CD4-positive, alpha-beta T cell treated with Interleukin-2 at 100 ng/mL for 4 hours (primary cell): ENCODE results near the gene CHST11.

Source experiments
- DNase-seq: peaks from one replicate; pipeline ENCODE4 v3.0.0-alpha.2; 2020; ENCODE audit warnings: low spot score

The CHST11 gene

DNA sequence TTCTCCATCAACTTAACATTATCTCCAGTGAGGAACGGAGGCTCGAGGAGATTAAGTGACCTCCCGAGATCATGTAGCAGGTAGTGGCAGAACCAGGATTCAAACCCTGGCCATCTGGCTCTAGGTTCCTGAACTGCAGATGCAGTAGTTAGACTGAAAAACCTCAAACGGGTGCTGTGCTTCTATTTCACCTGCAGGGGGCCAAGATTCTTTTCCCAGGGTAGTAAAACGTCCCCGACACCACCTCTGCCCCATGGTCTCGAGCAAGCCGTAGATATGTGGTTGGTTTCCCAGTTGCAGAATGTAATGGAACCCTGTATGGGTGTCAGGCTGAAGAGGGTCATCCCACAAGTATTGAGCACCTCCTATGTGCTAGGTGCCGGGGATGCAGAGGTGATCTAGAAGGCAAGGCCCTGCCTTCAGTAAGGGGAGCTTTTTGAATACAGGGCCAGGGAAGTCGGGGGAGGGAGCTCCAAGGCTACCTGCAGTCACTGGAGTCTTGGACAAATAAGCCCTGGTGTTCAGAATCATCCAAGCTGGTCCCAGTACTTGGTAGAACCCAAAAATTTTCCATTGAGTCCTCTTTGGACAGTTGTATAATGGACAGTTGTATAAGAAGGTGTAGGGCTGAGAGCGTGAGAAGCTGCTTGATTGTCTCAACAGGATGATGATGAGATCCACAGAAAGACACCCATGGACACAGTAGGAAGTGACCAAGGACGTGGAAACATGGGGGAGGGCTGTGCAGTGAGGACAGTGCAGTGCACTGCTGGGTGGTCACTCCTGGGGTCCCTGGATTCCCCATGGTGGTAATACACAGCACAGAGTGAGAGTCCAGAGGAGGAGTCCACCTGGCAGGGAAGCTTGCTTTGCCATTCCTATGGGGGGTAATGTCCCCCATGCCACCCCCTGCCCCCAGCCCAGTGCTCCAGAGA lies 197.2 kb downstream of the CHST11 start:
- peak; percentile 38 for DNase-seq

DNA sequence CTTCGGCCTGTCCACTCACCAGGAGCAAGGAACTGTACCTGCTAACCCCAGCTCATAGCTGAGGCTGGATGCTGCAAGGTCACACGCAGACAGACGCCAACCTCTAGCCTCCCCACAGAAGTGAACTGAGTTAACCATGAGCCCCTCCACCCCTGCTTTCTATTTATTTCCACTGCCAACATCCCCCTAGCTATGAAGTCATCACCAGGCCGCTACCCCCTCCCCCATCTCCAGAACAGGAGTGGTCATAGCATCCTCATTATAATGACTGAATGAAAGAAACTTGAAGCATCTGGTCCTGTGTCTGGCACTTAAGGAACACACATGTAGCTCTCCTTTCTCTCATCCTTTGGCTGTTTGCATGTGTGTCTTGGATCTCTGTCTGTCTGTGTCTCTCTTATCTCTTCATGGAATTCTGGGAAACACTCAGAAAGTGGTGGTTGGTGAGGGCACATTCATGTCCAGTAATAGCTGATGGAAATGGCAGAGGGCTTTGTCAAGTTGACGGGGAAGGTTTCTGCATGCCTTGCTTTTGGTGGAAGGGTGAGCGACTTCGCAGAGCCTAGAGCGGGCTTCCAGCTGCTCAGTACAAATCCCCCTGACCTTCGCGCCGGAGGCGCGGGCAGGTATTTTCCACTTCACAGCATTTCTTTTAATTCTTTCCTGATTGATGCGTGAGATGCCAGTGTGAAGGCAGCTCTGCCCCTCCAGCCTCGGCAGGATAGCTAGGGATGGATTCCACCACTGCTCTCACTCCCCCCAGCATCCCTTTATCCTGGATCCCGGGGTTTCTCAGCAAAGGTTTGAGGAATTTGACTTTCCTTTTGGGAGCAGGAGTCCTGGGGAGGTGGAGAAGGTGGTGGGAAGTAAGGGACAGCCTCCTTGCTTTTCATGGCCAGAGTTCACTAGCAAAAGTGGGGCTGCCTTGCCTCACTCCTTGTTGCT lies 198.2 kb downstream of the CHST11 start:
- DNase-seq, result no peak

DNA sequence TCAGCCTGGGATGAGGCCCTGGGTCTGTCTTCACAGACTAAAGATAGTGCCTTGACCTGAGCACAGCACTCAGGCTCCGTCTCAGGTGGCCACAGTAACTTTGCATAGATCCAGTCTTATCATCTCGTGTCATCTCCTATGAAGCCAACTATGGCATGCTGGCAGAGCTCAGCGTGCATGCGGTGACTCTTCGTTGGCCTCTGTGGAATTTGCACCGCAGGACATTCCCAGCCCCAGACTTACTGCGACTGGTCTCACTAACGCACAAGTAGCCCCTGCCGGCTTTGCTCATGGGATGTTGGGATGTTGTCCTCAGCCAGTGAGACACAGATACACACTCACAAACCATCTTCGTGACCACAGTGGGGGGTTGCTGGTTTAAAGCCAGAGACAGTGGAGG lies 199.6 kb downstream of the CHST11 start:
- no peak for DNase-seq

DNA sequence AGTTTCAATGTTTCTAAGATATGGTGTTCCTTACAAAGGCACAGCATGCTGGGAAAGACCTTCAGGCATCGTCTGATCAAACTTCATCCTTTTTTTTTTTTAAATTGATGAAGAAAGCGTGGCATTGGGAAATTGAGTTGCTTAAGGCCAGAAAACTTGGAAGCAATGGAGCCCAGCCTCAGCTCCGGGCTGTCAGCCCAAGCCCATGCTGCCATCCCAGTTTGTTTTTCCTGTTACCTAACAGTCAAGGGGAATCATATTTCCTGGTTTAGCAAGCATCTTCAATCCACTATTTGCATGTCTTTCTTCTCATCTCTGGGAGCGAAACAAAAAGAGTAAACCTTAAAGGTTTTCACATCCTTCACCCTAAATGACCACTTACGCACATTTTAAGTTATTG lies 200.2 kb downstream of the CHST11 start:
- no peak for DNase-seq

DNA sequence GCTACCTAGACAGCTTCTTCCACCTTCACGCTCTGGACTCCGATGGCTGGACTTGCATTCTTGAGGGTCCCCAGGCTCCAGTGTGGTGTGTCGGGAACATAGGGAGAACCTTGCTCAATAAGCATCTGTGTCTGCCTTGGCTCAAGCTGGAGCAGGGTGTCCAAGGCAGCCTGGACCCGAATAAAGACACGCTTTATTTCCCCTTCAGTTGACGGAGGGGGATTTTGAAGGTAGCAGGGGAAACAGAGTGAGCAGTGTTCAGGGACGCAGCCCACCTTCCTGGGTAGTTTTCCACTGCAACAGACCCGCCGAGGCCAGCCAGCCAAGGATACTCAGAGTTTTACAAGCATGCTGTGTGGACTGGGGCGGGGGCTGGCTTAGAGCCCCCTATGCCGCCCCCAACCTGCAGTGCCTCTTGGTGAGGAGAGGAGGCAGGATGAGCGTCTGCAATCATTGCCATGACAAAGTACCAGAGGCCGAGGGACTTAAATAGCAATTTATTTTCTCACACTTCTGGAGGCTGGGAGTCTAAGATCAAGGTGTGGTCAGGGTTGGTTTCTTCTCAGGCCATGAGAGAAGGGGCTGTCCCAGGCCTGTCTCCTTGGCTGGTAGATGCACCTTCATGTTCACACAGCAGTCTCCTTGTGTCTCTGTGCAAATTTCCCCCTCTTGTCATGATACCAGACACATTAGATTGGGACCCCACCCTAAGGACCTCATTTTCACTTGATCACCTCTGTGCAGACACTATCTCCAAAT lies 201.2 kb downstream of the CHST11 start:
- no peak for DNase-seq

DNA sequence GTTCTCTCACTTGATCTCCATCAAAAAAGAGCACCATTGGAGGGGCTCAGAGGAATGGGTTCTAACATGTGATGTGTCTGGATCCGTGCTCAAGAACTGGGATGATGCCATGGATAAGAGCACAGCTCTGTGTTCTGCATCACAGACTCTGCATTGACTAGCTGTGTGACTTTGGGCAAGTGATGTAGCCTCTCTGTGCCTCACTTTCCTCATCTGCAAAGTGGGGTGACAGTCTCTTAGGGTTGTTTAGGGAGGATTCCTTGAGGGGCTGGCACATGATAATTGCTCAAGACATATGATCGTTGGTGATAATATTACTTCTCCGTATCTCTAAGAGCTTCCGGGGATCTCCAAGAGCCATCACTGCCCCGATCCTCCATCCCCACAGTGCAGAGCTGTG lies 202.3 kb downstream of the CHST11 start:
- DNase-seq, result no peak

DNA sequence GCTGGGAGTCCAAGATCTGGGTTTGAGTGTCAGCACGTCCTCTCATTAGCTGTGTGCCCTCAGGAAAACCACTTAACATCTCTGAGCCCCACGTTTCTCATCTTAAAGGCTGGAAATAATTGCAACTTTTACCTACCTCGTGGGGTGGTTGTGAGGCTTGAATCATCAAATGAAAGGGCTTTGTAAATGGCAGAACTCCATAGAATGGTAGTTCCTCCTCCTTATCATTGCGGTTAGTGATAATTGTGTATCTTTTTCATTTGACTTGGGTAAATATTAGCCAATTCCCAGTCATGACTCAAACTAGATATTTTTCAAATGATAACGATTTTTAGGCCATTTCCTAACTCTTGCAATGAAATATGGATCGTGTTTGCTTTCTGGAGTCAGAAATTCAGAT lies 205.5 kb downstream of the CHST11 start:
- no peak for DNase-seq

DNA sequence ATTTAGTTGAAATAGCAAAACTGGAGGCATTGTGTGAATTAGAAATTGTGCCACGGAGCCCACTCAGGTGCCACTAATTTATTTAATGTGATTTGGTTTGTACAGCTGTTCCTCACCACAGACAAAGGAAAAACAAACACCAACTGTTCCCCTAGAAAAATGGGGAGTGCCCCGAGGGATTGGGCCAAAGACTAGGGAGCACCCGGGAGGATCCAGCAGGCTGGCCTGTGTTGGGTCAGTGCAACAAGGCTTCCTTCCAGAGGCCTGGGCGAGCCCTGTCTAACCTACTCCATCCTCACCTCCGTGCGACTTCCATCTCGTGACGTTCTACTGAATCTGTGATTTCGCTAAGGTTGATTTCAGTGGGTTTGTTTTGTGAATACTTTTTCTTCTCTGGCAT lies 206.2 kb downstream of the CHST11 start:
- DNase-seq, result no peak

DNA sequence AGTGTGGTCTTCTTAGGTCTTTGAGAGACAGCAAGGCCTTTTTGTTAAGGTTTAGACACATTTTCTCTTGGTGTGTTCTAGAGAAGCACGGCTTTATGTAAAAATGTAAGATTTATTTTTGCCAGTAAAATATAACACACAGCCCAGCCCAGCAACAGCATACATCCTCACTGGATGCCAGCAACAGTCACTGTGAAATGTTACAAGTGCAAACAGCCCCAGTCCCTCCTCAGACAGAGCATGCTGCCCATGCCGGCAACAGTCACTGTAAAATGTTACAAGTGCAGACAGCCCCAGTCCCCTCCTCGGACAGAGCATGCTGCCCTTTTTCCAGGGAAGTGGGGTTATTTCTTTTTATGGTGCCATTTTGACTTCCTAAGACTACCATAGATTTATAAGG lies 207.6 kb downstream of the CHST11 start:
- DNase-seq, result no peak

DNA sequence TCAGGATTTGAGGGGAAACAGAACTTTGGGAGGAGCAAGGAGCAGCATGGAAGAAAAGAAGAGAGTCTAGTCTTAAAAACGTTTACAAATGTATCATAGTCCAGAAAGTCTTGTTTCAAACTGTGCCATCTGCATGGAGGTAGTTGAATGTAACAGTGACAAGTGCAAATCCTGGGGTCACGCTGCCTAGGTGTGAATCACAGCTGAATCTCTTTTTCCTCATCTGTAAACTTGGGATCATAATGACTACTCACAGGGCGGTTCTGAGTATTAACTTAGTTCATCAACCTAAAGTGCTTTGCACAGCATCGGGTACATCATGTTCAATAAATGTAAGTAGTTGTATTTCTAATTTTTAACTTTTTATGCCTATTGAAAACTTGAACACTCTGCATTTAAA lies 208.5 kb downstream of the CHST11 start:
- DNase-seq, result no peak

DNA sequence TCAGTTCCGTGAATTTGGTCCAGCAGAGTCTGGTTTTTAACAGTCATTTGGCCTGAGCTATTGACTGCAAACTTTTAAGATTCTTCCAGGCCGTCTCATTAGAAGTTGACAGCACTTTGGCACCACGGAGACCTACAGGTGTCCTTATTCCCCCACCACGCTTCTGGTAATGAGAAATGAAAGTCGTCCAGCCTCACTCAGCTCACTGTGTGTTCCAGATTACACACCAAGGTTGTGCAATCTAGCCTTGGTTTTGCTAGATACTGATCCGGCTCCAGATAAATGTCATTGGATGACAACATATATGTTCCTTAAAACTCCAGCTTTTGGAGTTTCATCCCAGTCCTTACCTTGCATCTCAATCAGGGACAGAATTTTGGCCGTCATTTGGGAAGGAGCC lies 210.4 kb downstream of the CHST11 start:
- DNase-seq, result no peak

DNA sequence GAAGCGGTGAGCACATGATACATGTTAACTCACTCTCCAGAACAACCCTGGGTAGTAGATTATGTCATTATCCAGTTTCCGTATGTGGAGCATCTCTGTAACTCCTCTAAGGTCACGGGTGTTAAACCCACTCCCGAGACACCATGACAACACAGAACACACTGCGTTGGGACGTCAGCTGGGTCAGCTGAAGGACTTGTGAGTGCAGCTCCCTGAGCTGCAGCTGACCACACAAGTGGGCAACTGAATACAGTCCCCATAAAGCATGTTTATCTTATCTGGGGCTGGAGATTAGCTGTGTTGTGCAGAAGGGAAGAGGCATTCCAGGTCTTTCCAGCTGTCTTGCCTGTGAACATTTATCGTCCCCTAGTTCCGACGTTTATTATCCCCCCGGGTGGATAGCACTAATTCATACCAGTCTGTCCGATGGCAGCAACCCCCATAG lies 211.5 kb downstream of the CHST11 start:
- DNase-seq, result no peak

DNA sequence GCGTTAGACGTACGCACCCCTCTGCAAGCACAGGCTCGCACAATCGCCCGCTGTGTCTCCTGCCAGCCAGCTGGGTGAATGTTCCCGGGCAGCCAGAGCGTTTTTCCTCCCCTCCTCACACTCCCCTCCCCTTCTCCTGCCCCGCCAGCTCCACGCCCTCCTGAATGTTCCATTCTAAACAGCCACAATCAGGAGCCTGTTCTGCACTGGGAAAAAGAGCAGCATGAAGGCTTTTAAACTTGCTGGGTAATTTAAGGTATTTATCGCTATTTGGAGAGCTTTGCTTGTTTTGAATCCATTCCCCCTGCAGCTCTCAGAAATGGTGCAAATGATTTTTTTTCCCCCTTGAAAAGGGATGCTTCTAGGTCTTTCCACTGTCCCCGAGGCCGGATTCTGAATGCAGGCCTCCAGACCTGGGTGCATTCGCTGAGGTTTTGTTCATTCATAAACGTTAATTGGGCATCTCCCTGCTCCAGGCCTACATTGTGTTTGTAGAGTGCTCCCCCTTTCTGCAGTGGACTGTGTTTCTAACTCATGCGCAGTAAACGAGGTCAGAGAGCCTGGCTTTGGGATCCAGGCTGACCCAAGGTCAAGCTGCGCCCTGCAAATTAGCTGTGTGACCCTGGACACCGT lies 212.5 kb downstream of the CHST11 start:
- no peak for DNase-seq

DNA sequence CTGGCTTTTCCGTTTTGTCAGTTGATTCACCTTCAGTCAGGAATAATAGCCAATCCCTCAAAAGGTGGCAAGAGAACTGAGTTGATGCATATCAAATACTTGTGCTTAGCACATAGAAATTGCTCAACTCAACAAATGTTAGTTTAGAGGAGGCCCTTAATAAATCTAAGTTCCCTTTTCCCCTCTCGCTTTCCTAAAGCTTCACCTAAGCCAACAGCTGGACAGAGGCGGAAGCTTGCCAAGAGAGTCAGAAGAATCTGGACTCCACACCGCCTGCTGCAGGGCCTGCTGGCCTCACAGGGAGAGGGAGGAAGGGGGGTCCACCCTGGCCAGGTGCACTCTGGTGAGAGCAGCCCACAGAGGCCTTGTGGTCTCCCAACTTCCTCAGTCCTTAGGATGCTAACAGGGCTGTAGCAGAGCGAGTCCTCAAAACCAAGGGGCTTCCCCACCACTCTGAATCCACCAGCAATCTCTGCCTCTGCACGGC lies 213.1 kb downstream of the CHST11 start:
- DNase-seq, result no peak

DNA sequence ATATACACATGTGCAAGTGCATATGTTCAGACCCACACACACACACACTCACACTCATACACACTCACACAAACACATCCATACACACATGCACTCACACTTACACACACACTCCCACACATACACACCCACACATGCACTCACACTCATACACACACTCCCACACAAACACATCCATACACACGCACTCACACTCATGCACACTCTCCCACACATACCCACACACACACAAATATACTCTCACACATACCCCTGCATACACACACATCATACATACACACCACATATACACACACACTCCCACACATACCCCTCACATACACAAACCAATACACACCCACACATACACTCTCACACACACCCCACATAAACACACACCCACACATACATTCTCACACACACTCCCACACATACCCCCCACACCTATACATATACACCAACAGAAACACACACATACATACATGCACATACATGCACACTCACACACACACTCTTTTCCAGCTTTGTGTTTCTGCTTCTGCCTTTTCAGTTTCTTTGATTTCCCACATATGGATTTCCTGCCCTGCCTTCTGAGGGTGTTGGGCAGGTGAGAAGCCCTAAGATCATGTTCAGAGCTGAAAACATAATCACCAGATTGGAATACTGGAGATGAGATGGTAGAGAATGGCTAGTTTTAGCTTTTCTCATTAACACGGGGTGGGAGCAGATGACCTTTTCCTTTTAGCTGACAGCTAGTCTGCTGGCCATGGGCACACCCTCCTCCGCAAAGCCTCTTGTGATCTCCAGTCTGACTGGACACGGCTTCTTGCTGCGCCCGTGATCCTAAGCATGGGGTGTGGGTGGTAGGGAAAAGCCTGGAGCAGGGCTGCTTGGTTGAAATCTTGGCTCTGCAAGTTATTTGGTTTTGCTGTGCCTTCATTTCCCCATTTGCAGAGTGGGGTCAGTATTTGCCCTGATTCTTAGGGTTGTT lies 214.0 kb downstream of the CHST11 start:
- DNase-seq, result no peak

DNA sequence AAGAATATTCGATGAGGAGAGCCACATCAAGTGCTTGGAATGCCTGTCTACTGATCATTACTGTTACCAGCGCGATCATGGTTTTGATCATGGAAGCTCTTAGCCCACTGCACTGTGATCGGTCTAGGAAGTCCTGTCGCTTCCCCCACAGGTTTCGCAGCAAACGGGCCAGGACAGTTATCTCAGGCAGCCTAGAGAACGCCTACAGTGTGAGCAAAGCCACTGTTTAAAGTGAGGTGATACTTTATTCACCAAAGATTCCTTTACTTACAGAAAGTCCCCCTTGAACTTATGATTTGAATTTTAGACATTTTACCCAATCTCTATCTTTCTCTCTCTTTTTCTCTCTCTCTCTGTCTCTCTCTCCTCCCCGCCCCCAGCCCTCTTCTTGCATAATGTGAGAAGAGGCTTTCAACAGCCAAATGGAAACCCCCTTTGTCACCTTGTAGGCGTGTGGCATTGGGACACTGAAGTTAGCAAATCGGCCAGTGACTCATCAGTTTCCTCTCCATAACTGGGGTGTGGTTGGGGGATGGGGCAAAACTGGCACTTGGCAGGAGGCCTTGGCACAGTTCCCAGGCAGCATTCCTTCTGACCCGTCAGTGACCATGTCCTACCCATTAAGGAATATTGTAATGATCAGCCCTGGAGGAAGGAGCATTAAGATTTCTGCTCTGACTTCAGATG lies 214.8 kb downstream of the CHST11 start:
- peak; percentile 88 for DNase-seq

DNA sequence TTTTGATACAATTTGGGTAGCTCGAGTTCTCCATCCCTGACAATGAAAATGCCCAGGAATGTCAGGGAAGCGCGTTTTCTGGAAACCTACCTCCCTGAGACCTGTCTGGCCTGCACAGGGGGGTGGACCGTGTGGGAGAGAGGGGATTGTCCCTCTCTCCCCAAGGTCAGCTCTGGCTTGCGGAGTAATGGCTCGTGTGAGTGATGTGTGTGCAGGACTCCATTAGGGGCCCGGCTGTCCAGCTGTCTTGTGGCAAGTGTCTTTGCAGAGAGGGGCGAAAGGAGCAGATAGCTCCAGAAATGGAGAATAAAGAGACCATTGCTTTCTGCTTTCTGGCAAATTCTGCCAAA lies 215.3 kb downstream of the CHST11 start:
- no peak for DNase-seq

DNA sequence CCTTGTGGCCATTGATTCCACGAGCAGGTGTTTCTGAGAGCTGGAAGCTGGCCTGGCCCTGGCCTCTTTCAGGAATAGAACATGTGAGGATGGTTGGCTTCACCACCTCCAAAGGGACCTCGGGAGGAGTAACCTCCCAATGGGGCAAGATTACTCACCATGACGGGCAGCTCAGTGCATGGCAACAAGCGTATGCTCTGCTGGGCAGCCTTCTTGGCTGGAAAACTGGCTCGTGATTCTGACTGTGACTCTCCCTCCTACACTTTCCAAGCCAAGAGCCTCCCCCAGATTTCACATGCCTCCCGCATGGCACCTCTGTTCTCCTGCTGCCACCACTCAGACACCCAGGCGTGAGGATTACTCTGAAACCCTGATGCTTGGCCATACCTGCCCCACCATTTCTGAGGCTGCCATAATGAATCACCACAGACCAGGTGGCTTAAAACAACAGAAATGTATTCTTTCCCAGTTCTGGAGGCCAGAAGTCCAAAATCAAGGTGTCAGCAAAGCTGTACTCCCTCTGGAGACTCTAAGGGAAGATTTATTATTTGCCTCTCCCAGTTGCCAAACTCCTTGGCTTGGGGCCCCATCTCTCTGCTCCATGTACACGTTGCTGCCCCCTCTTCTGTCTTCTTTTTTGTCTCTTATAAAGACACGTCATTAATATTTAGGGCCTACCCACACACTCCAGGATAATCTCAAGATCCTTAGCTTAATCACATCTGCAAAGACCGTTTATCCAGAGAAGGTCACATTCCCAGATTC lies 215.9 kb downstream of the CHST11 start:
- no peak for DNase-seq

DNA sequence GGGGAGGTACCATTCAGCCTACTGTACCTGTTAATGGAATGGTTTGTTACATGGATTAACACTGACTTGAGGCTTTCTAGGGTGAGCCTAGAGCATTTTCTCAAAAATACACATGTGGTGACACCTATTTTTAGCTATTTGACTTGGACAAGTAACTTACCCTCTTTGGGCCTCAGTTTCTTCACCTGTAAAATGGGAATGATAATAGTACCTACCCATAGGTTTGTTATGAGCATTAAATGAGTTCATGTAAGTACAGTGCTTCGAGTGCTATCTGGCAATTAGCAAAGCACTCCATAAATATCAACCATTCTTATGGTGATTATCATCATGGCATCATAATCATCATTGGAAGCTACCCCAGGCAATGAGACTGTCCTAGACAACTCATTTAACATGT lies 216.5 kb downstream of the CHST11 start:
- DNase-seq, result no peak
